HTERT RPE-1 (cell line): ENCODE results near the gene ACAD10.
"Not testable (repeated sequence)": the region's sequence is repeated elsewhere in the genome, so short reads cannot be mapped to it uniquely, and the experiment has no call there.

Experiments used
- in situ Hi-C: fragments of 300-500 bp; cut with MboI; formaldehyde crosslinking; loops from 4 replicates; pipeline ENCODE4 v1.14.3; 2020; ENCODE audit warnings: low sequenced_read_pairs

ACAD10 gene

GRCh38 chr12:111748867-111749266, 63.0 kb downstream of the ACAD10 start:
- in situ Hi-C loops: no loop called here

DNA sequence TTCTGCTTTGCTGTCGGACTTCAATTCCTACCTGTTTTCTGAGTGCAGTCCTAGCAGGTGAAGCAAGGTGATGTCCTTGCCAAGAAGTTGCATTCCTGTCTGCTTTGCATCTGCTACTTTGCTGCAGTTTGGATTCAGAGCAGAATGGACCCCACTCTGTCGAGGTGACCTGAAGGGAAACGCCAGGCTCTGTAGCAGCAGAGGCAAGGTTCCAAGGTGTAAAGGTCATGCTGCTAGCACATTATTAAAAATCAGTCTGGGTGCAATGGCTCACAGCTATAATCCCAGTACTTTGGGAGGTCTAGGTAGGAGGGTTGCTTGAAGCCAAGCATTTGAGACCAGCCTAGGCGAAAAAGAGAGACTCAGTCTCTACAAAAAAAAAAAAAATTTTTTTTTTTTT, 63.5 kb downstream of the ACAD10 start:
- in situ Hi-C loops: no loop called here

DNA sequence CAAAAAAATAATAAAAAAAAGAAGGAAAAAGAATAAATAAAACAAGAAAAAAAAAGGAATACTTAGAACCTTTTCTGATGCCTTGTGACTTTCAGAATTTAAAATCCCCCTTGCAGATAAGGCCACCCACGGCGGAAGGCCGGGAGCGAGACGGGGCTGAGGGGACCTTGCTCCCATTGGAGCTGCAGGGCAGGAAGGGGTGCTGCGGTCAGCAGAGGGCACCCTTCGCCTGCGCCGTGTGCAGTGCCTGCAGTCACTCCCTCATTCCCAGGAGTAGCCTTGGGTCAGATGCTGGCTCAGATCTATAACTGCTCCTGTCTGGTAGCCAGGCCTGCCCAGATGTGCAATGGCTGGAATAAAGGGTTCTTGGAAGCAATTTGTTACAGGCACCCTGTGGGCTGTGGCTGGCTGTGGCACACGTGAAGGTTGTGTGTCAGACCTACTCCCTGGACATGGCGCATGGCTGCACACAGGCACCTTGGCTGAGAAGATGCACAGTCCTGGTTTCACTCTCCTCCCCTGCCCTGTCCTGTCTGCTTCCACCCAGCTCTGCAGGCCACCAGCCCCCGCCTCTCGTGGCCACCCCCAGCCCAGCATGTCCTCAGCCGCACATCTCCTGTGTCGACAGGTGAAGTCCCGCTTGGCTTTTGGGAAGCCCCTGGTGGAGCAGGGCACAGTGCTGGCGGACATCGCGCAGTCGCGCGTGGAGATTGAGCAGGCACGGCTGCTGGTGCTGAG, 67.5 kb downstream of the ACAD10 start:
- in situ Hi-C loops: no loop called here

DNA sequence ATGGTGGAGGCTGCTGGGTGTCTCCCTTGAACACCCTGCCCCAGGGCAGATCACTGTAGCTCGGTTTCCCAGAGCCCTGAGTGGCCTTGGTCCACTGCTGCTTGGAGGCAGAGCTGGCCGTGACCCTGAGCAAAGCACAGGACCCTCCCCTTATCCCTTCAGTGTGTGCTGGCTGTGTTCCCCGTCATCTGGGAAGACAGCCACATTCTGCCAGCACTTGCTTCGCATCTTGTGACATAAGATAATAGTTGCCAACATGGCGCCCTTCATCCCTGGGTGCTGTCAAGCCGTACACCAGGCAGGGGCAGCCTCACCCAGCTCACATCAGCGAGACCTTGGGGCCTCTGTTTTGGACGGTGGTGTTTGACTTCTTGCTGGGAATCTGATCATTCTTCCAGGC, 68.8 kb downstream of the ACAD10 start:
- in situ Hi-C loops: no loop called here

- in situ Hi-C loops: no loop called here
These were observed 70.3 kb downstream of the ACAD10 start for GRCh38 chr12:111756196-111756595.

- in situ Hi-C loops: no loop called here
These were observed 70.8 kb downstream of the ACAD10 start for GRCh38 chr12:111756681-111757080.

- in situ Hi-C loops: no loop called here
These were observed 71.7 kb downstream of the ACAD10 start for GRCh38 chr12:111757361-111758119.

DNA sequence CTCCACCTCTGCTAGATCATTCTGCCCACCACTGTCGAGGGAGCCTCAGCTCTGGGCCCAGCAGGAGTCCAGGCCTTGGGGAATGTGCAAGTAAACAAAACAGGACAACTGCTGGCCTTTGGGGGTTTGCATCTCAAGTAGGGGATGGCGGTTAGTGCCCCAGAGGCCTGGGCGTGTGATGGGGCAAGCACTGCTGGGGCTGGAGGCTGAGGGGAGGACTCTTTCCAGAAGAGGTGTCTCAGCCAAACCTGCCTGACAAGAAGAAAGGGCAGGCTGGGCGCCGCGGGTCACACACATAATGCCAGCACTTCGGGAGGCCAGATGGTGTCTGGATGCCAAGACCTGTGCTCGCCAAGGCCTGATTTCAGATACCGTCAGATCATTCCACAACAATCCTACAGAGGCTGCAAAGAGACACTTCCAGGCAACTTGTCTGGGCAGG, 72.3 kb downstream of the ACAD10 start:
- in situ Hi-C loops: no loop called here

DNA sequence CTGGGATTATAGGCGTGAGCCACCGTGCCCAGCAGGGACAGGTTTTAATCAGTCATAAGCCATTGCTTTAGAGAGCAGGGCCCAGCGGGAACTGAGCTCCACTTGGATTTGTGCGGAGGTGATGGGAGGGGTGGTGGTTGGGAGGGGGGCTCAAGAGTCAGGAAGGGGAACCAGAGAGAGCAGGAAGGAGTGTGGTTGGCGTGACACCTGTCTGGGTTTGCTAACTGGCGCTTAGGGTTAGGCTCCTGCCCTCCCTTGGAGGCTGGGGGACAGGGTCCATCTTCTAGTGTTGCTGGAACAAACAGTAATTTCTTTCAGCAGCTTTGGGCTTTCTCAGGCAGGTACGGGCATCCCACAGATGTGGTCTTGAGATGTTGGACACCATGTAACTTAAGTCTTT, 73.4 kb downstream of the ACAD10 start:
- in situ Hi-C loops: no loop called here

GRCh38 chr12:111759991-111760390, 74.1 kb downstream of the ACAD10 start:
- in situ Hi-C loops: no loop called here

- in situ Hi-C loops: no loop called here
These were observed 75.2 kb downstream of the ACAD10 start for GRCh38 chr12:111761099-111761498.

GRCh38 chr12:111761706-111762105, 75.9 kb downstream of the ACAD10 start:
- in situ Hi-C loops: no loop called here

DNA sequence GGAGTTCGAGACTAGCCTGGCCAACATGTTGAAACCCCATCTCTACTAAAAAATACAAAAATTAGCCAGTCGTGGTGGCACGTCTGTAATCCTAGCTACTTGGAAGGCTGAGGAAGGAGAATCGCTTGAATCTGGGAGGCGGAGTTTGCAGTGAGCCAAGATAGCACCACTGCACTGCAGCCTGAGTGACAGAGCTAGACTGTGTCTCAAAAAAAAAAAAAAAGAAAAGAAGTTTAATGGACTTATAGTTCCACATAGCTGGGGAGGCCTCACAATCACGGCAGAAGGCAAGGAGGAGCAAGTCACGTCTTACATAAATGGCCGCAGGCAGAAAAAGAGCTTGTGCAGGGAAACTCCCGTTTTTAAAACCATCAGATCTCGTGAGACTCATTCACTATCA, 77.7 kb downstream of the ACAD10 start:
- in situ Hi-C loops: not testable (repeated sequence)

GRCh38 chr12:111764120-111764821, 78.4 kb downstream of the ACAD10 start:
- in situ Hi-C loops: no loop called here

DNA sequence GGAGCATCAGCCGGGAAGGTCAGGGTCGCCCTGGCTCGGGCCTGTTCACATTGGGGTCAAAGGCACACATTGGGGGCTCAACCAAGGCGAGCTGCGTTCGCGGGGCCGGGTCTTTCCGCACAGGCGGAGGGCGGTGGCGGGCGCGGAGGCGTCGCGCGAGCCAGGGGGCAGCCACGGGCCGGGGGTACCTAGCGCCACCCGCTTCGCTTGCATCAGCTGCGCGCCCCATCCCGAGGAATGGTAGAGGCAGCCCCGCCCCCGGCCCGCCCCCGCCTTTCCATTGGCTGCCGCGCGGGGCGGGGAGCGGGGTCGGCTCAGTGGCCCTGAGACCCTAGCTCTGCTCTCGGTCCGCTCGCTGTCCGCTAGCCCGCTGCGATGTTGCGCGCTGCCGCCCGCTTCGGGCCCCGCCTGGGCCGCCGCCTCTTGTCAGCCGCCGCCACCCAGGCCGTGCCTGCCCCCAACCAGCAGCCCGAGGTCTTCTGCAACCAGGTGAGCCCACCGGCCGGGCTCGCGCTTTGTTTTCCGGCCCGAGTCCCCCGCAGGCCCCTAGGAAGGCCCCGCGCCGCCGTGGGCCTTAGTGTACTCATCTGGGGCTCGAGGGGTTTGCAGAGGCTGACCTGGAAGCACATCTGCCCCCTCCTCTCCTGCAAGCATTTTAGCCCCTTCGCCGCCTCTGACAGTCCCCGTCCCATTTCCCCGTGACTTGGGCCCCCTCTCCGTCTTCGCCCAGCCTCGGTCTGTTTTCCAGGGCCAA, 80.9 kb downstream of the ACAD10 start, which contains the start of gene ALDH2:
TSS of gene ALDH2 (plus strand) at position 326 of the 754 bp plus-strand sequence. CDS start at position 376, 50 bp downstream.
- in situ Hi-C loops: no loop called here

GRCh38 chr12:111767362-111768158, 81.7 kb downstream of the ACAD10 start:
- in situ Hi-C loops: no loop called here

- in situ Hi-C loops: no loop called here
These were observed 82.5 kb downstream of the ACAD10 start for GRCh38 chr12:111768159-111768895.

DNA sequence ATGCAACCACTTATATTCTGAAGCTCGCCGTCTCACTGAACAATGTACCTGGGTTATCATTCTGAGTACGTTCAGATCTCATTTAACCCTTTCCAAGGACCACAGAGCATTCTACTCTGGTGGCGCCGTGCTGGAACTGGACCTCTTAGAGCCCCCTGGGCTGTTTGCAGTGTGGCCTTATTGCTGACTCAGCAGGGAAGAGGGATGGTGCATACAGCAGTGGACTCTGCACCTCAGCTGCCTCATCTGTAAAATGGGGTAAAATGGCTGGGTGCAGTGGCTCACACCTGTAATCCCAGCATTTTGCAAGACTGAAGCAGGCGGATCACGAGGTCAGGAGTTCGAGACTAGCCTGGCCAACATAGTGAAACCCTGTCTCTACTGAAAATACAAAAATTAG, 83.7 kb downstream of the ACAD10 start:
- in situ Hi-C loops: no loop called here

DNA sequence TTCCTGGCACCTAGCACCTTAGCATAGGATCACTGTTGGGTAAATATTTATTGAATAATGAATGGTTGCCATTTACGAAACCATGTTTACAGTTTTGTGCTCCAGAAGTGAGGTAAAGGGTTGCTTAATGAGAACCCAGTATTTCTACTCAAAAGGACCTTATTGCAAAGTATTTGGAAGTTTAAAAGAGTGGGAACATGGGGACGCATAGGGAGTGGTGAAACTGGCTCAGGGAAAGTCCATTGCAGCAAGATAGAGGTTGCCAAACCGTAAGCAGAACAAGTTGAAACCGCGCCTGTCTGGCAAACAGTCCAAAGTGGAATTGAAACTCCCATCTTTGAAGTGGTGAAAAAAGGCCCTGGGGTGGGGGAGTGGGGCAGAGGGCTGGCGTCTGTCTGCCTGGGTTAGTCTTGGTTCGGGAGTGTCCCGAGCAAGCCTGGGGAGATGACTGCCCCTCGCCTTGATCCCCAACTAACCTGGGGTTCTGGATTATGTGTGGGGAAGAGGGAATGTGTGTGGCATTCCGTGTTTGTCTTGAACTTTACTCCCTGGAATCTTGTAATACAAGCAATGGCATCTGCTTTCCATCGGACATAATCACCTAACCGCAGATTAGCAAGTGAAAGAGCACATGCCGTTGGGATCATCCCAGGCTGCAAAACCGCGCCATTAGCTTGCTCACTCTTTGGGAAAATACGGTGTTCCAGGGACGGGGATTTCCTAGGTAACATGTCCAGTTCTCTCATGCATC, 88.1 kb downstream of the ACAD10 start:
- in situ Hi-C loops: no loop called here
